ENCODE measurements around the gene TAC3. TPM values are rescaled to one million over a fixed set of nuclear protein-coding genes. Genes with fewer than 3 reads are reported as not detected.

The TAC3 gene
- total RNA-seq, 1 donor from 2014 or later, result 0.51 TPM

- Mint-ChIP-seq H3K36me3 (ENCODE audit: low read depth) (peaks cover 22% of the 10 kb centered on the region), H3K4me1 (peaks cover 12% of the 10 kb centered on the region), H3K27me3 (ENCODE audit: low read depth) (no peaks in the 10 kb centered on the region), H3K27ac (ENCODE audit: unreplicated experiment) (no peak overlapping the region), H3K9me3 (no peaks in the 10 kb centered on the region), H3K4me3 (peak overlapping the region; percentile 33)
- no peak for TF ChIP-seq CTCF (conservative IDR thresholded peaks at IDR 0.05)
- DNase-seq (ENCODE audit: low read depth, low spot score), result no peak
Measured at GRCh38 chr12:56999456-56999855, 16.9 kb downstream of the TAC3 start.

GRCh38 chr12:56998981-56999380 is 17.3 kb downstream of the TAC3 start:
- H3K4me3 Mint-ChIP-seq, result peak overlapping the region; percentile 33
- H3K27ac Mint-ChIP-seq (ENCODE audit: unreplicated experiment), result no peak overlapping the region
- H3K4me1 Mint-ChIP-seq, result peaks cover 12% of the 10 kb centered on the region
- H3K36me3 Mint-ChIP-seq (ENCODE audit: low read depth), result peaks cover 18% of the 10 kb centered on the region
- no peak for TF ChIP-seq CTCF (conservative IDR thresholded peaks at IDR 0.05)
- no peaks in the 10 kb centered on the region for H3K27me3 Mint-ChIP-seq (ENCODE audit: low read depth)
- no peaks in the 10 kb centered on the region for H3K9me3 Mint-ChIP-seq
- DNase-seq (ENCODE audit: low read depth, low spot score), result no peak

GRCh38 chr12:56998316-56998715 is 18.0 kb downstream of the TAC3 start:
- H3K27ac Mint-ChIP-seq (ENCODE audit: unreplicated experiment), result peak overlapping the region; percentile 7

GRCh38 chr12:56996793-56997545 is 19.4 kb downstream of the TAC3 start:
- no peak for DNase-seq (ENCODE audit: low read depth, low spot score)

More at GRCh38 chr12:56998316-56998715, 18.0 kb downstream of the TAC3 start:
- peaks cover 12% of the 10 kb centered on the region for H3K4me1 Mint-ChIP-seq
- no peak overlapping the region for H3K4me3 Mint-ChIP-seq
- no peak for TF ChIP-seq CTCF (conservative IDR thresholded peaks at IDR 0.05)
- no peaks in the 10 kb centered on the region for H3K27me3 Mint-ChIP-seq (ENCODE audit: low read depth)
- DNase-seq (ENCODE audit: low read depth, low spot score), result no peak
- peaks cover 15% of the 10 kb centered on the region for H3K36me3 Mint-ChIP-seq (ENCODE audit: low read depth)
- H3K9me3 Mint-ChIP-seq, result no peaks in the 10 kb centered on the region

GRCh38 chr12:56995930-56996496 is 20.3 kb downstream of the TAC3 start:
- Mint-ChIP-seq H3K36me3 (ENCODE audit: low read depth) (peaks cover 10% of the 10 kb centered on the region), H3K9me3 (no peaks in the 10 kb centered on the region), H3K4me1 (peaks cover 3% of the 10 kb centered on the region), H3K4me3 (no peak overlapping the region), H3K27ac (ENCODE audit: unreplicated experiment) (no peak overlapping the region), H3K27me3 (ENCODE audit: low read depth) (no peaks in the 10 kb centered on the region)
- no peak for DNase-seq (ENCODE audit: low read depth, low spot score)
- TF ChIP-seq CTCF (conservative IDR thresholded peaks at IDR 0.05), result no peak

More at GRCh38 chr12:56996793-56997545, 19.4 kb downstream of the TAC3 start:
- H3K36me3 Mint-ChIP-seq (ENCODE audit: low read depth), result peaks cover 10% of the 10 kb centered on the region
- no peak overlapping the region for H3K4me3 Mint-ChIP-seq
- peaks cover 8% of the 10 kb centered on the region for H3K4me1 Mint-ChIP-seq
- peak overlapping the region; percentile 60 for H3K27ac Mint-ChIP-seq (ENCODE audit: unreplicated experiment)
- no peaks in the 10 kb centered on the region for H3K27me3 Mint-ChIP-seq (ENCODE audit: low read depth)
- no peaks in the 10 kb centered on the region for H3K9me3 Mint-ChIP-seq
- TF ChIP-seq CTCF (conservative IDR thresholded peaks at IDR 0.05), result no peak

All from neural crest cell (in vitro differentiated cells).